Fibroblast of the aortic adventitia (primary cell): ENCODE results near the gene NEUROD1. TPM values are rescaled to one million over a fixed set of nuclear protein-coding genes. Genes with fewer than 3 reads are reported as not detected.

Source experiments
- DNase-seq: peaks from one replicate; pipeline ENCODE4 v3.0.0-alpha.2; 2010; ENCODE audit warnings: low read depth
- H3K4me3 ChIP-seq: 2 replicates; pipeline ENCODE4 v1.5.1; 2011; ENCODE audit warnings: low read depth, mild to moderate bottlenecking, control low read depth, low read length, moderate library complexity
- CTCF ChIP-seq: IDR thresholded peaks from 2 replicates; pipeline ENCODE4 v1.5.1; 2011; ENCODE audit warnings: mild to moderate bottlenecking, low read length, control low read depth, inconsistent platforms; ENCODE audit not compliant: insufficient read depth
- total RNA-seq: library from RNA; depleted of rRNA; stranded (reverse); fragments of >200 nt; gene quantifications from 2 replicates; pipeline ENCODE4 v1.2.3, GENCODE V29; 2012; ENCODE audit warnings: low replicate concordance

NEUROD1 gene
- total RNA-seq, 1 donor: not detected

DNA sequence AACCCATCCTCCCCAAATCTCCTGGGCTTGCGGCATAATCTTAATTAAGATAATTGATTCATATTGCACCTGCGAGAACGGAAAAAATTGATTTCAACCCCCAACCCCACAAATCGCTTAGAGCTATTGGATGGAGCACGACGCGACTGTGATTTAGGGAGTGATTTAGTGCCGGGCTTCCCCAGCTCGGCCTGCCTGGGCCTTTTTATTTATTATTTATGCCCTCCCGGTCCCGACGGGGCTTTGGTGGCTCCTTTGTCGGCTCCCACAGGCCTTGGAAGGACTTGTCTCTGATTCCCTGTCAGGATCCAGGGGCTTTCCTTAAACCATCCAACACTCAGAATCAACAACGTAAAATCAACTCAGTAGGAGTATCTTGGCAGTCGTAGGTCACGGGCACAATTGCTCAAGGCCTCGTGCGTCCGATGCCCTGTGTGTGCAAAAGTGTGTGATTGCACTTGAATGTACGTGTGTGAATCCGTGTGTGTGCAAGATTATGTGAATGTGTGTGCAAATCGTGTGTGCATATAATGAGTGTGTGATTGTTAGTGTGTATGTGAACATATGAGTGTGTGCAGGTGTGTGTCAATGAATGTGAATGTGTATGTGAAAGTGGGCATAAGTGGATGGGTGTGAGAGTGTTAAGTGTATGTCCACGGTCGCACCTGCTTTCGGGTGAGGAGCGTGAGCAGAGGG is 4.3 kb upstream of the NEUROD1 start:
- DNase-seq: no peak
- H3K4me3 ChIP-seq: no peak overlapping the region
- no peak for TF ChIP-seq CTCF

- H3K4me3 ChIP-seq: no peak overlapping the region
- peak; percentile 4 for DNase-seq
- TF ChIP-seq CTCF: no peak
These were observed 3.5 kb upstream of the NEUROD1 start for GRCh38 chr2:181683518-181684453.

DNA sequence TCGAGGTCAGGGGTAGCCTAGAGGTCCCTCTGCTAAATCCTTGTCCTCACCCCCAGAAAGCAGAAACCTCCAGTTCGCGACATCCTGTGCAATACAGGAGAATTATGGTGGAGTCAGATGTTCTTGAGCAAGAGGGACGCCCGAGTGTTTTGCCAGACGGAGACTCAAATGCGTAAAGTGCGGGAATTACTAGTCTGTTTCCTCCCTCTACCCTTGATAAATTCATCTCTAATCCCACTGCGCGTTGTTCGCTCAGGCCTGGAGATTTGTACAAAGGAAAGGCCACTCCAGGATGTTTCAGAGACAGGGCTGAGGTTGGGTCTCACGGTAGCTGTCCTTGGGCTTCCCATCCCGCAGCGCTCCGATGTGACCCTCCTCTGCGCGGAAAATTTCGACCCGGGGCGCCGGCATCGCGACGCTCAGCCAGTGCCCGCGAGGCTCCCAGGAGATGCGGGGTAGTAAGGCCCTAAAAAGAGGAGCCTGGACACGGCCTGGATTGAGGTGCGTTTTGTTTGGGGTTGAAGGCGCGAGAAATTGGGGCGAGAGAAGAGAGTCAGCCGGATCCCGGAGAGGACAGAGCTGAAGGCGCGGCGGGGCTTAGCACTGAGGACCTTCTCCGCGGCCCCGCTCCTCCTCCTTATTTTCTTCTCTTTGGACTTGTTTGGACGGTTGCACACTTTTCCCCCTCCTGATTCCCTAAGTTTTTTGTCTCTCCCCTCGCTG is 2.6 kb upstream of the NEUROD1 start:
- DNase-seq: no peak
- H3K4me3 ChIP-seq: no peak overlapping the region
- TF ChIP-seq CTCF: no peak

DNA sequence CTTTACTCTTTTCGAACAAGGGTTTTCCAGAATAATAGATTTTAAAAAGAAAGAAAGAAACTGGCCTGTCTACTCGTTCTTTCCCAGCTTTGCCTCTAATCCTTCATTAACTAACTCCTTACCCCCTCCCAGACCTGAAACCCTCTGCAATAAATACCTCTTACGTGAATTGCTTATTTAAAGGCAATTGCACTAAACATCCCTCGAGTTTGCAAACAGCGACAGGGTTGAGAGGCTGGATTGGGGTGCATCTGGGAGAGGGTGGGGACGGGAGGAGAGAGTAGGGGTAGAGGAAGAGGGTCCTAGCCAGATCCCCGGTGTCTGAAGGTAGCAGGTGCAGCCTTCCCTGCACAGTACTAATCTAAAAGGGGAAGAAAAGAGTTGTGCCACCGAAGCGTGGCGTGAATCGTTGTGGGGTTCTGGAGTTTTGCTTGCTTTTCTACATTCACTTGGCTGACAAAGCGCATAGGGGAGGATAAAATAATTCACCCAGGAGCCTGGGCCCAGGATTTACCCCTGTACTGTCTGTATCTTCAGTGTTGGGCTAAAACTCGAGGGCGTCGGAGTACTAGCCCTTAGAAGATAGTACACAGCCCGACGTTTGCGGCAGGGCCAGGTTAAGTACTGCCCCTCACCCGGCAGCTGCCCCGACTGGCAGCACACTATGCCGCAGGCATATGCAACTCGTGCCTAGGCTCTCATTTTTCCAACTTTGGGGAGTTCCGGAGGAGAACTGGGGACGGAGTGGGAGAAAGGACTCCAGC is 1.9 kb upstream of the NEUROD1 start:
- no peak for TF ChIP-seq CTCF
- no peak for DNase-seq
- no peak overlapping the region for H3K4me3 ChIP-seq

DNA sequence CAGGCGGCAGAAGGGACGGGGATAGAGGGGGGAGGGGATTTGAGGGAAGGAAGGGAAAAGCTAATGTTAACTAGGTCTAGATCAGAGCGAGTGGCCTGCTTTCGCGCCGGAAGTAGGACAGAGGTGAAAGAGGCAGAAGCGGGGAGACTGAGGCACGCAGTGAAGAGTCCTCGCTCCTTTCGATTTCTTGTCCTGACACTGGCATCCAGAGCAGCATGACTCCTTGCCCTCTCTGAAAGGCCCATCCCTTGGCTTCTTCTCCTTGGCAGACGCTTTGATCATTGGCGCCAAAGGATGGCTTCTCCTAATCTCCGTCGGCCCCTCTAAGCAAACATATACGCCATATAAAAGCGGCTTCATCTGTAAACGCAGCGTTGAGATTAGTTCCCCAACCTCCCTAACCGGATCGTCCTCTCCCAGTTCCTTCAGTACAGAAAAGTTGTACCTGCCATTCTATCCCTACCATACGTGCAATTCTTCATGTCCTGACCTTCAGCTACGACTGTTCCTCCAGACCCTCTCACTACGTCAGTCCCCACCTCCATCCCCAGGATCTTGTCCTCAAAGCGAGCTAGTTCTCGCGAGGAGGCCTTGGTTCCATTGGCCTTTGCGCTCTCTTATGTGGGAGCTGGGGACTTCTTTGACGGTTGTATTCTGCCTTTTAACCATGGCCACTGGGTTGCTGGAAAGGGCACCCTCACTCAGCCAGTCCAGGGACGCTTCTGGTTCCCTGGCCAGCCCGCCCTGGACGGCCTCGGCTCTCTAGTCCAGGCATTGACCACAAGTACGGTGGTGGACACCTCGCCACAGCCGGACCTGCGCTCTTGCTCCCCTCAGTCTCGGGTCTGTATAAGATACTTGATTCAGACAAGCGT is 857 bp upstream of the NEUROD1 start:
- no peak for TF ChIP-seq CTCF
- no peak for DNase-seq
- peak overlapping the region; percentile 37 for H3K4me3 ChIP-seq
